Measurements from ENCODE around the gene OR6J1.
"Not testable (repeated sequence)": the region's sequence is repeated elsewhere in the genome, so short reads cannot be mapped to it uniquely, and the experiment has no call there.

The OR6J1 gene

DNA sequence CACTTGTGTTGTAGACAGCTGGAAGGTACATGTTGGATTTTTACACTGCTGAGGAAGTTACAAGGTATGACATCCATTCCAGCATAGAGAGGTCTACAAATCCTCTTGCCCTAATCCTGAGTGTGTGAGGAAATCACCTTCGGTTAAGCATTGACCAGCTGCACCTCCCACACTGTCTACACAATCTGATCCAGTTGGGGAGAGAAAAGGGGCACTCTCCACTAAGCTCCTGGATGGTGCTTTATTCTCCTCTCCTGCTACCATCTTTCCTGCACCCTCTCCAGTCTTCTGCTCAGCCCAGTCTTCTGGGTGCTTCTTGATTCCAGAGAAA lies at the start of gene OR6J1:
Gene OR6J1 (minus strand): TSS at position 48 of the 331 bp plus-strand sequence. CDS start 9,541 bp downstream, outside the sequence.
- no peak for DNase-seq

DNA sequence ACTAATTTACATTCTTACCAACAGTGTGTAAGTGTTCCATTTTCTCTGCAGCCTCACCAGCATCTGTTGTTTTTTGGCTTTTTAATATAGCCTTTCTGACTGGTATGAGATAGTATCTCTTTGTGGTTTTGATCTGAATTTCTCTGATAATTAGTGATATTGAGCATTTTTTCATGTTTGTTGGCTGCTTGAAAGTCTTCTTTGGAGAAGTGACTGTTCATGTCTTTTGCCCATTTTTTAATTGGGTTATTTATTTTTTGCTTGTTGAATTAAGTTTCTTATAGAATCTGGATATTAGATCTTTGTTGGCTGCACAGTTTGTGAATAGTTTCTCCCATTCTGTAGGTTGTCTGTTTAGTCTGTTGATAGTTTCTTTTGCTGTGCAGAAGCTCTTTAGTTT lies 48.0 kb upstream of the OR6J1 start:
- no peak for DNase-seq

DNA sequence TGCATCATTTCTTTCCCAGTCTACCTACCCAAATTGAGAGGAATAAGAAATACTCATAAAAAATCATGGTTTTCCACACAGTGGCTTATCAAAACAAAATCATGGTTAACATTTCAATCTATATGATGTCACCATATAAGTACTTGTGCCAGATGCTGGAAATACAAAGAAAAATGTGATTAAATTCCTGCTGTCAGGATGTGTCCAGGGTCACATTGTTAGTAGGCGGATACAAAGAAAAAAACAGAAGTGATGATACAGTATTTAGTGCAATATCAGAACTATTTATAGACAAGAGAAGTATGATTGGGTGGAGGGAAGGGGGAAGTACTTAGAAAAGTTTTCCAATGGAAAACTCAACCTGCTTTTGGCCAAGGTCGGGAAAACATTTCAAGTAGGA lies 47.0 kb upstream of the OR6J1 start:
- DNase-seq = no peak

DNA sequence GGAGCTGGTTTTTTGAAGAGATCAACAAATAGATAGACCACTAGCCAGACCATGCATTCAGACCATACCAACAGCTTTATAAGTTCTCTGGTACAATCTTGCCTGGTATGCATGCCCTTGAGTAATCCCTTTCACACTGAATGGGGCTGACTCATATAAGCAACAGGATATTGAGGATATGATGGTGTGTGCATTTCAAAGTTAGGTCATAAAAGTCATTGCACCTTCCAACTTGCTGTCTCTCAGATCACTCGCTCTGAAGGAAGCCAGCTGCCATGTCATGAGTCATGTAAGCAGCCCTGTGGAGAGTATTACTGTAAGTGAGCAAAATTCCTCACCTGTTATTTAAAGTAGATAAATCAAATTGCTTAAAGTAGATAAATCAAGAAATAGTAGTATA lies 45.0 kb upstream of the OR6J1 start:
- peak; percentile 59 for DNase-seq

DNA sequence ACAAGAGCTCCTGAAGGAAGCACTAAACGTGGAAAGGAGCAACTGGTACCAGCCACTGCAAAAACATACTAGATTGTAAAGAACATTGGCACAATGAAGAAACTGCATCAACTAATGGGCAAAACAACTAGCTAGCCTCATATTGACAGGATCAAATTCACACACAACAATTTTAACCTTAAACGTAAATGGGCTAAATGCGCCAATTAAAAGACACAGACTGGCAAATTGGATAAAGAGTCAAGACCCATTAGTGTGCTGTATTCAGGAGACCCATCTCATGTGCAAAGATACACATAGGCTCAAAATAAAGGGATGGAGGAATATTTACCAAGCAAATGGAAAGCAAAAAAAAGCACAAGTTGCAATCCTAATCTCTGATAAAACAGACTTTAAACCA lies 43.8 kb upstream of the OR6J1 start:
- not testable (repeated sequence) for DNase-seq

DNA sequence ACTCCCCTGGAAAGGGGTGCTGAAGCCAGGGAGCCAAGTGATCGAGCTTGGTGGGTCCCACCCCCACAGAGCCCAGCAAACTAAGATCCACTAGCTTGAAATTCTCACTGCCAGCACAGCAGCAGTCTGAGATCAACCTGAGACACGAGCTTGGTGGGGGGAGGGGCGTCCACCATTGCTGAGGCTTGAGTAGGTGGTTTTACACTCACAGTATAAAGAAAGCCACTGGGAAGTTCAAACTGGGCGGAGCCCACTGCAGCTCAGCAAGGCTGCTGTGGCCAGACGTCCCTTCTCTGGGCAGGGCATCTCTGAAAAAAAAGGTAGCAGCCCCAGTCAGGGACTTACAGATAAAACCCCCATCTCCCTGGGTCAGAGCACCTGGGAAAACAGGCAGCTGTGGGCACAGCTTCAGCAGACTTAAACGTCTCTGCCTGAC lies 42.0 kb upstream of the OR6J1 start:
- not testable (repeated sequence) for DNase-seq

DNA sequence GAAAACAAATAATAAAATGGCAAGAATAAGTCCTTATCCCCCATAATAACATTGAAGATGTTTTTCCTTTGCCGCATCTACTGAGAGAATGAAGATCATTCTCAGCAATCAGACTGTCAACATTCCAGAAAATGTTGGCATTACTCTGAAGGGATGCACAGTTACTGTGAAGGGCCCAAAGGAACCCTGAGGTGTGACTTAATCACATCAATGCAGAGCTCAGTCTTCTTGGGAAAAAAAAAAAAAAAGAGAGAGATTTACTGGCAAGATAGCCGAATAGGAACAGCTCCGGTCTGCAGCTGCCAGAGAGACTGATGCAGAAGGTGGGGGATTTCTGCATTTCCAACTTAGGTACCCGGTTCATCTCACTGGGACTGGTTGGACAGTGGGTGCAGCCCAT lies 41.3 kb upstream of the OR6J1 start:
- DNase-seq = no peak

DNA sequence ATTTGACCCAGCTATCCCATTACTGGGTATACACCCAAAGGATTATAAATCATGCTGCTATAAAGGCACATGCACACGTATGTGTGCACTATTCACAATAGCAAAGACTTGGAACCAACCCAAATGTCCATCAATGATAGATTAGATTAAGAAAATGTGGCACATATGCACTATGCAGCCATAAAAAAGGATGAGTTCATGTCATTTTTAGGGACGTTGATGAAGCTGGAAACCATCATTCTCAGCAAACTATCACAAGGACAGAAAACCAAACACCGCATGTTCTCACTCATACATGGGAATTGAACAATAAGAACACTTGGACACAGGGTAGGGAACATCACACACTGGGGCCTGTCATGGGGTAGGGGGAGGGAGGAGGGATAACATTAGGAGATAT lies 39.3 kb upstream of the OR6J1 start:
- DNase-seq = not testable (repeated sequence)

DNA sequence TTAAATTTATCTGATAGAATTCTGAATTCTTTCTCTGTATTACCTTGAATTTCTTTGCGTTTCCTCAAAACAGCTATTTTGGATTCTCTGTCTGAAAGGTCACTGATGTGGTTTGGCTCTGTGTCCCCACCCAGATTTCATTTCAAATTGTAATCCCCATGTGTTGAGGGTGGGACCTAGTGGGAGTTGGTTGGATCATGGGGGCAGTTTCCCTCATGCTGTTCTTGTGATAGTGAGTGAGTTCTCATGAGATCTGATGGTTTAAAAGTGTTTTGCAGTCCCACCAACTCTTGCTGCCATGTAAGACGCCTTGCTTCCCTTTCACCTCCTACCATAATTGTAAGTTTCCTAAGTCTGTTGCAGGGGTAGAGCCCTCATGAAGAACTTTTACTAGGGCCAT lies 34.1 kb upstream of the OR6J1 start:
- no peak for DNase-seq

DNA sequence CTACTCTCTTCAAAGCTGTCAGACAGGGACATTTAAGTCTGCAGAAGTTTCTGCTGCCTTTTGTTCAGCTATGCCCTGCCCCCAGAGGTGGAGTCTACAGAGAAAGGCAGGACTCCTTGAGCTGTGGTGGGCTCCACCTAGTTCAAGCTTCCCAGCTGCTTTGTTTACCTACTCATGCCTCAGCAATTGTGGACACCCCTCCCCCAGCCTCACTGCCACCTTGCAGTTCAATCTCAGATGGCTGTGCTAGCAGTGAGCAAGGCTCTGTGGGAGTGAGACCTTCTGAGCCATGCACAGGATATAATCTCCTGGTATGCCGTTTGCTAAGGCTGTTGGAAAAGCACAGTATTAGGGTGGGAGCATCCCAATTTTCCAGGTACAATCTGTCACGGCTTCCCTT lies 33.4 kb upstream of the OR6J1 start:
- not testable (repeated sequence) for DNase-seq

DNA sequence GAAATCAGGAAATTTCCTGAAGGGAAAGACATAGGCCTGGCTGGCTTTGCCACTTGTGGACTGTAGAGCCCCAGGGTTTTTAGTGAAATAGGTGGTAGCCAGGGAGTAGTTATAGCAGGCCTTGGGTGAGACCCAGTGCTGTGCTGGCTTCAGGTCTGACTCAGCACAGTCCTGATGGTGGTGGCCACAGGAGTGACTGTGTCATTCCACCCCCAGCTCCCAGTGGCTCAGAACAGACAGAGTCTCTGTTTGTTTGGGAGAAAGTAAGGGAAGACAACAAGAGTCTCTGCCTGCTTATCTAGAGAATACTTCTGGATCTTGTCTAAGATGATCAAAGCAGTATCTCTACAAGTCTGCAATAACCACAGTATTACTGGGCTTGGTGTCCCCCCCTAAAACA lies 27.5 kb upstream of the OR6J1 start:
- DNase-seq = peak; percentile 22

DNA sequence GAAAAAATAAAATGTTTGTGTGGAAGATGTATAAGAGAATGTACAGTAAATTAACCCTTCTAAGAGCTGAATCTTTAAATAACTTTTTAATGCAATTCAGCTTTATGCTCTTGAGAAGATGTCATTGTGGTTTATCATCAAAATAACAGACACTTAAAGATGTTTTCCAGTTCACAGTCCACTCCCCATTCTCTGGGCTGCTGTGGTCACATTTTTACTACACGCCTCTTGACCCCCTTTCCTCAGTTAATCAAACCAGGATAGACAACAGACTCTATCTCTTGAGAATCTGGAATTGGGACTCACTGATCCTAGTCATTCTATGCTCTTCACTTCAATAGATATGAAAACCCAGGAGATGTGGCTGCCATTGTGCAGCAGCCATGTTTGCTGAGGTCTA lies 24.7 kb upstream of the OR6J1 start:
- DNase-seq = no peak

DNA sequence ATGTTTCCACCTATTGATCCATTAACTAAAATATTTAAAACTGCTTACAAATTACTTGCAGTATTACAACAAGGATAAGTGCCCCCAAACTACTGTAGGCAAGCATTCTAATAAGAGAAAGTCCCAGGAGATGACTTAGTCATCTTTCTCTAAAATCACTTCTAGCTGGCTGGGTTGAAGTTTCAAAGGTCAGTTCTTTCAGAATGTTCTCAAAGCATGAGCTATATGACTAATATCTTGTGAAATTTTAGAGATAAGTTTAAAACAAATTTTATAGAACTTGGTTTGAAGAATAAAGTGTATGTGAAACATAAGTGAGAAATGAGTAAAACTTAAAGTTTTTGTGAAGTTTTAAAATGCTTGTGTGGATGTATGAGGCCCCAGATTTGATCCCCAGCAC lies 24.3 kb upstream of the OR6J1 start:
- DNase-seq = peak; percentile 14

DNA sequence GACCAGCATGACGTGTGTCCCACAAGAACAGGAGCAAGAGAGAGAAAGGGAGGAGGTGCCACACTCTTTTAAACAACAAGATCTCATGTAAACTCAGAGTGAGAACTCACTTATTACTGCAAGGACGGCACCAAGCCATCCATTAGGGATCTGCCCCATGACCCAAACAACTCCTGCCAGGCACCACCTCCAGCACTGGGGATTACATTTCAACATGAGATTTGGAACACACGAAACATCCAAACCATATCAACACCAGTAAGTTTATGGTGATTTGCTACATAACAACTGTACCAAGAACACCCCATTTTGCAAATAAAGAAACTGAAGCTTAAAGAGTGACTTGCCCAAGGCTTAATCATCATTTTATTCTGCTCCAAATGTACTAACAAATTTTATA lies 23.7 kb upstream of the OR6J1 start:
- no peak for DNase-seq

DNA sequence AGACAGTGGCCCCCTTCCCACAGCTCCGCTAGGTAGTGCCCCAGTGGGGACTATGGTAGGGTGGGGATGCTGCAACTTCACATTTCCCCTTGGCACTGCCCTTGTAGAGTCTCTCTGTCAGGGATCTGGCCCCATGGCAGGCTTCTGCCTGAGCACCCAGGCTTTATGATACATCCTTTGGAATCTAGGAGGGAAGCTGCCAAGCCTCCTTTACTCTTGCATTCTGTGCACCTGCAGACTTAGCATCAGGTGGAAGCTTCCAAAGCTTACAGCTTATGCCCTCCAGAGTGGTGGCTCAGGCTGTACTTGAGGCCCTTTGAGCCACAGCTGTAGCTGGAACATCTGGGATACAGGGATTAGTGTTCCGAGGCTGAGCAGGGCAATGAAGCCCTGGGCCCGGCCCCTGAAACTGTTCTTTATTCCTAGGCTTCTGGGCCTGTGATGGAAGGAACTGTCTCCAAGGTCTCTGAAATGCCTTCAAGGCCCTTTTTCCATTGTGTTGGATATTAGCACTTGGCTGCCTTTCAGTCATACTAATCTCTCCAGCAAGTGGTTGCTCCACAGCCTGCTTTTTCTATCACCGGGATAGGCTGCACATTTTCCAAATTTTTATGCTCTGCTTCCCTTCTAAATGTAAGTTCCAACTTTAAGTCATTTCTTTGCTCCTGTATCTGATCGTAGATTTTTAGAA lies 22.2 kb upstream of the OR6J1 start:
- DNase-seq = no peak

DNA sequence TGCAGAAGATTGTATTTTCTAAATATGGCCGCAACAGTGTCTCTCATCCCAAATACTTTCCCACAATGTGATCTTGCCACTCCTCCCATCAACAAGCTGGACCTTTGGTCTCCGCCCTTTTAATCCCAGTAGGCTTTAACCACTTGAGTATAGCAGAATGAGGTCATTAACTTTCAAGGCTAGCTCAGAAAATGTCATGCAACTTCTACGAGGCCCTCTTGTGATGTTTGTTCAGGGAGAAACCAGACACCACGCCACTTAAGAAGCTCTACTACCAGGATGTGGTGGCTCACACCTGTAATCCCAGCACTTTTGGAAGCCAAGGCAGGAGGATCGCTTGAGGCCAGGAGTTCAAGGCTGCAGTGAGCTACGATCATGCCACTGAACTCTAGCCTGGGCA lies 20.1 kb upstream of the OR6J1 start:
- no peak for DNase-seq

DNA sequence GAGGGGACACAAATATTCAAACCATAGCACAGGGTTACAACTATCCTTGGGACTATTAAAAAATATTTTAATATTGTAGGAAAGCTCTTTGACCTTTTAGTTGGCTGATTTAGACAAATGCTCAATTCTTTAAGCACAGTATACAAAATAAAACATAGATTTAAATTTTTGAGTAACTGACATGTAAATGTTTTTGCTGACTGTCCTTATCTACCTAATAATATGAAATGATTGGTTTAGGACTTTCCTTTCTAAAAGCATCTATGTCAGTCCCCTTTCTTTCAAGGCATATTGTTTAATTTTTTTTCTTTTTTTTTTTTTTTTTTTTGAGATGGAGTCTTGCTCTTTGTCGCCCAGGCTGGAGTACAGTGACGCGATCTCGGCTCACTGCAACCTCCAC lies 16.5 kb upstream of the OR6J1 start:
- no peak for DNase-seq

DNA sequence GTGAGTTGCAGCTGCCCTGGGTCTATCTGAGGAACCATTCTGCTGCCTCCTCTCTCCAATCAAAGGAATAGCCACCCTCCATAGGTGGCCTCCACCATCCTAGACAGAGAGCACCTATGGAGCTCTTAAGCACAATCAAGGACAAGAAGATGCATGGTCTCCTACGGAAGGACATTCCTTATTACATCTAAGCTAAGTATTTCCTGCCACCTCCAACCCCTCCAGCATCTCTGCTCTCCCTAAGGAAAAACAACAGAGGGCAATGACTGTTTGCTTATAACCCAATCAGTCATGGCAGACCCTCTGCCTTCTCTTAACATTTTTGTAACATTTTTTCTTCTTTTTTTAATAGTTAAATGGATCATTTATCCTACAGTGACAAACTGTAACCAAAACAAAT lies 14.8 kb upstream of the OR6J1 start:
- DNase-seq = no peak

DNA sequence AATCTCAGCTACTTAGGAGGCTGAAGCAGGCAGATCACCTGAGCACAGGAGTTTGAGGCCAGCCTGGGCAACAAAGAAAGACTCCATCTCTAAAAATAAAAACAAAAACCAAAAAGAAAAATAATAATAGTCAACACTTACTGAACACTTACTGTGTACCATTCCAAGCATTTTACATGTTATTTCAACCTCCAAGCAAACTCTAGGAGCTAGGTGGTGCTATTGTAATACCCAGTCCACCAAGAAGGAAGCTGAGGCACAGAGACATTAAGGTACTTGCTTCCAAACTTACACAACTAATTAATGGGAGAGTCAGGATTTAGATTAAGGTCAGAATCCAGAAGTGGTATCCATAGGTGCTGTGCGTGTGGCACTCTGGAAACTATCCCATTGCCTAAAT lies 13.7 kb upstream of the OR6J1 start:
- DNase-seq = peak; percentile 14

DNA sequence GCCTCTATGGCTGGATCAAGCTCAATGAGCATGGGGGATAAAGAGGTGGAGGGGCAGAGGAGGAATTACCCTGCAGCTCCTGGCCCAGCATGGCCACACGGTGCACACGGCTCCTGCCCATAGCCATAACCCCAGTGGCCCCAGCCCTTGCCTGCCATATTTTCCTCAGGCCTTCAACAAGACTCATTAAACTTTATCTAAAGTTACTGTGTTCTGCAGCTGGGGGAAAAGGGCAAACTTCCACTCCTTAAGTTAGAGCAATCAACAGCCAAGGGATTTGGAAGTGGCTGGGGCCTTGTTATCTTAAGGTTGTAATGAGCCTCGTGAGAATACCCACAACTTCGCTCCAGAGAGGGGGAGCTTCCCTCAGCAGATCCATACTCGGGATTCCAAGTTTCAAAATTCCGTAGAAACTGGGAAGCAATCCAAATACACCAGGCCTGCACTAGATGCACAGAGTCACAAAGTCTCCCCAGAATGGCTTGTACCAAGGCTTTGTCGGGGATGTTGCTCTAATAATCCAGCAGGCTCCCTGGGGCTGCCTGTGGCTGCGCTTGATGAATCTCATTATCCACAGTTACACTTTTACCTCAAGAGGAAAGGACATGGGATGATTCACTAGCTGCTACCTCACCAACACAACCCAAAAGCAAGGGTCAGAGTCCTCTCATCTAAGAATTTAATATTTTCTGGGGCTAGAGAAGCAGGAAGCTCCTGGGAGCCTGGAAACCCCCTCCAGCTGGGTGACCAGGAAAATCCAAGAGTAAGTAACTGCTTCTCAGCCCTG lies 13.0 kb upstream of the OR6J1 start:
- no peak for DNase-seq

DNA sequence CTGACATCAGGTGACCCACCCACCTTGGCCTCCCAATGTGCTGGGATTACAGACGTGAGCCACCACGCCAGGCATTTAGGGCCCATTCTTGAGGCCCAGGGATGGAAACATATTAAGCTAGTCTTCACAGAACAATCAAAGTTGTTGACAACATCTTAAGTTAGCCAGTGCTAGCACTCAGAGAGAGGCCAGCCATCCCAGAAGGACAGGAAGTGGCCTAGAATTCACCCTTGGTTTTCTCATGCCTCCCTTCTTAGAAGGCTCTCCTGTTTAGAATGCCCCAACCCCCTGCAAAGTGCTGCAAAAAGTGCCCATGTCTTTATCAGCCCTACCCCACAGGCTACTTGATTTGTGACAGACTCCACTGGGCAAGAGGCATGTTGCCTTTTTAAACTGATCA lies 12.1 kb upstream of the OR6J1 start:
- no peak for DNase-seq

DNA sequence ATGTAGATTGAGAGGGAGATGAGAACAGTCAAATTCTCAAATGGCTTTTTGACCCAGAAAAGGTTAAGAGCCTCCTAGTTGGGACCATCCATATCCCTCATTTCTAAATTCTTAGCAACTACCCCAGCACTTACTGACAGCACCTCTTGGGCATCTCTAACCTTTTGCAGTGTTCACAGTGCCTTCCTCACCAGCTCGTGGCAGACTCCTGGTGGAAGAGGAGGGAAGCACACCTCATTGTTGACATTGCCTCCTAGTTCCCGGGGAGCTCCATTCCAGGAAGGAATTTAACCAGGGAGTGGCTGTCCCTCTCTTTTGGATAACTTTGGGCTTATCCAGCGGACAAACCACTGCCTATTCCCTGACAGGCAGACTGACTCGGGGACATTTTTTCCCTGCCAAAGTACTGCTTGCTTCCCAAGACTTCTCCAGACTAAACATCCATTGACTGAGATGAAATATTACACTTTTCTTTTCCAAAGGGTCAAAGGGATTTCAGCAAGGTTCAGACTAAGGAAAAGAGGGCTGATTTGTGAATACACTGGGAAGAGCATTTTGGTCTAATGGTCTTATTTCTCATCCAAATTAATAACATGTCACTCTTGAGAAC lies 9.0 kb upstream of the OR6J1 start:
- DNase-seq = peak; percentile 65

DNA sequence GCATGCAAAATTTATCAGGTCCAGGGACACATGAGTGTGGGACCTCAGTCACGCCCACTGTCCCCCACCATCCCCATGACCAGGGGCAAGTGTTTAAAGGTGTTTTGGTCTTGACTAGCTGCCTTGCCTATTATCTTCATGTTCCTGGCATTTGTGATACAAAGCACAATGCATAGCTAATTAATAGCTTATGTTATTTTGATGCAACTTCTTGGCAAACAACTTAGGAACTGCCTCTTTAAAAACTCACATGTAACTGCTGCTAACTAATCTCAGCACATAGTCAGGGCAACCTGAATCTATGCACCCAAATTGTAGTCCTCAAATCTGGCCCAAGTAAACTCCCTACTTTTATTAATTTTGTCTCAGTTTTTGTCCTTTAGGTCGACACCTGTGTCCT lies 7.4 kb upstream of the OR6J1 start:
- DNase-seq = no peak

DNA sequence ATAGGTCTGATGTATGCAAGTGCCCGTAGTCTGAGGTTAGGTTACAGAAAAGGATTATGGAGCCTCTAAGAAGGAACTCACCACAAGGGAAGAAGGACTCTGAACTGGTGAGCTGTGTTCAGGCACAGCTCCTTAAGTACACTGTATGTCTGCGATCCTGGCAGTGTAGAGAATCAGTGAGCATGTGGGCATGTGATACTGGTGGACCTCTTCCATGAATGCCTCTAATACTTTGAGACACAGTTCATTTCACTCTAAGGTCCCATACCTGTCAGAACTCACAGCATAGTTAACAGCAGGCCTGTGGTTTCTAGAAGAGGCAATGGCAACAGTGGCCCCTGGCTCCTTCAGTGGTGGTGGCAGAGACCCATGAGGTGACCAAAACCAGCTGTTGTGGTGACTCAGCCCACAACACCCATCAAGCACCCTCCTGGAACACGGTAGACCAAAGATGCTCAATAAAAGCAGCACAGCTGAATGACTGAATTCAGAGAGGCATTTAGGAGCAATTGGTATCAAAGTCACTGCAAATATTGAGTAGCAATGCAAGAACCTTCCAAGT lies 6.9 kb upstream of the OR6J1 start:
- DNase-seq = peak; percentile 37
